HL-60 (cell line): ENCODE results near the gene CLCNKA.

Experiments used
- GABPA ChIP-seq: IDR thresholded peaks from 2 replicates; pipeline ENCODE4 v1.6.1; 2012; ENCODE audit warnings: low read depth
- POLR2AphosphoS5 ChIP-seq: IDR thresholded peaks from 2 replicates; pipeline ENCODE4 v1.6.1; 2012; ENCODE audit warnings: low read depth
- REST ChIP-seq: IDR thresholded peaks from 2 replicates; pipeline ENCODE4 v1.6.1; 2012; ENCODE audit warnings: low read depth; ENCODE audit not compliant: insufficient replicate concordance
- TF ChIP-seq, protein P1 (sequence below): IDR thresholded peaks from one replicate; pipeline ENCODE4 v1.5.1; 2011; ENCODE audit warnings: low read length, control low read depth, inconsistent platforms; ENCODE audit not compliant: insufficient read depth

GRCh38 chr1:16076031-16076864, 54.4 kb downstream of the CLCNKA start:
- TF ChIP-seq, protein P1, sequence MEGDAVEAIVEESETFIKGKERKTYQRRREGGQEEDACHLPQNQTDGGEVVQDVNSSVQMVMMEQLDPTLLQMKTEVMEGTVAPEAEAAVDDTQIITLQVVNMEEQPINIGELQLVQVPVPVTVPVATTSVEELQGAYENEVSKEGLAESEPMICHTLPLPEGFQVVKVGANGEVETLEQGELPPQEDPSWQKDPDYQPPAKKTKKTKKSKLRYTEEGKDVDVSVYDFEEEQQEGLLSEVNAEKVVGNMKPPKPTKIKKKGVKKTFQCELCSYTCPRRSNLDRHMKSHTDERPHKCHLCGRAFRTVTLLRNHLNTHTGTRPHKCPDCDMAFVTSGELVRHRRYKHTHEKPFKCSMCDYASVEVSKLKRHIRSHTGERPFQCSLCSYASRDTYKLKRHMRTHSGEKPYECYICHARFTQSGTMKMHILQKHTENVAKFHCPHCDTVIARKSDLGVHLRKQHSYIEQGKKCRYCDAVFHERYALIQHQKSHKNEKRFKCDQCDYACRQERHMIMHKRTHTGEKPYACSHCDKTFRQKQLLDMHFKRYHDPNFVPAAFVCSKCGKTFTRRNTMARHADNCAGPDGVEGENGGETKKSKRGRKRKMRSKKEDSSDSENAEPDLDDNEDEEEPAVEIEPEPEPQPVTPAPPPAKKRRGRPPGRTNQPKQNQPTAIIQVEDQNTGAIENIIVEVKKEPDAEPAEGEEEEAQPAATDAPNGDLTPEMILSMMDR, result no peak
- TF ChIP-seq REST (no peak), POLR2AphosphoS5 (no peak), GABPA (no peak)
